ENCODE data around the gene BOD1L1.

Gene BOD1L1

GRCh38 chr4:13555325-13555724 is 72.2 kb downstream of the BOD1L1 start:
- no peak for DNase-seq

DNA sequence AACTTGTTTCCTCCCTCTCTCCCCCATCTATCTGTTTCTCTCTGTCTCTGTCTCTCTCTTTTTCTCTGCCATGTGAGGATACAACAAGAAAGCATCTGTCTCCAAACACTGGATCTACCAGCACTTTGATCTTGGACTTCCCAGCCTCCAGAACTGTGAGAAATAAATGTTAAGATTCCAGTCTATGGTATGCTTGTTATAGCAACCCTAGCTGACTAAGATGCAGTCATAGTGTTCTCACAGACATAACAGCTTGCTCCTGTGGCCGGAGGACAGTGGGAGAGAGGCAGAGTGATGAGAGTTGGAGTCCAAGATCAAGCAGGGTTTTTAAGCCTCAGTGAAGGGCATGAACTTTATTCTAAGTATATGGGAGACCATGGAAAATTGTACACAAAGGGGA is 74.4 kb downstream of the BOD1L1 start:
- no peak for DNase-seq

DNA sequence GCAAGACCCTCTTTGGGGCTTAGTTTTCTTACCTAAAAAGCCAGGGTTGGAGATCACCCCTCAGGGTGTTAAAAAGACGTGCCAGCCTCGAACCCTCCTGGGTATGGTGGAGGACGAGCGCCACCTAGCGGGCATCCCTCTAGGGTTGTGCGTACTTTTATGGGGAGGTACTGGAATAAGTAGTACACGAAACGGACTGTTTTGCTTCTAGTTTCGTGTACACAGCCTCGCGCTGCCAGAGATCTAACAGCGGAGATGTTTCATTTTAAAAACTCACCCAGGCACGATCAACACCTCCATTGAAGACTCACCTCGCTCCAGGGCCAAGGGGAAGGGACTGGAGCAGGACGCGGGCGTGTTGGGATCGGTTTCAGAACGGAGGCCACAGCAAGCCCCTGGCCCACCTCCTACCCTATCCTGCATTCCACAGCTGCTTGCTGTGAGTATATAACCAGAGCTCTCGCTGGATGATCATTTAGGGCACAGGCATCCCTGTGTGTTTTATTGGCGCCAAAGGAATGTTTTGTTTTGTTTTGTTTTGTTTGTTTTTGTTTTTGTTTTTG is 78.5 kb downstream of the BOD1L1 start:
- DNase-seq: peak; percentile 30

DNA sequence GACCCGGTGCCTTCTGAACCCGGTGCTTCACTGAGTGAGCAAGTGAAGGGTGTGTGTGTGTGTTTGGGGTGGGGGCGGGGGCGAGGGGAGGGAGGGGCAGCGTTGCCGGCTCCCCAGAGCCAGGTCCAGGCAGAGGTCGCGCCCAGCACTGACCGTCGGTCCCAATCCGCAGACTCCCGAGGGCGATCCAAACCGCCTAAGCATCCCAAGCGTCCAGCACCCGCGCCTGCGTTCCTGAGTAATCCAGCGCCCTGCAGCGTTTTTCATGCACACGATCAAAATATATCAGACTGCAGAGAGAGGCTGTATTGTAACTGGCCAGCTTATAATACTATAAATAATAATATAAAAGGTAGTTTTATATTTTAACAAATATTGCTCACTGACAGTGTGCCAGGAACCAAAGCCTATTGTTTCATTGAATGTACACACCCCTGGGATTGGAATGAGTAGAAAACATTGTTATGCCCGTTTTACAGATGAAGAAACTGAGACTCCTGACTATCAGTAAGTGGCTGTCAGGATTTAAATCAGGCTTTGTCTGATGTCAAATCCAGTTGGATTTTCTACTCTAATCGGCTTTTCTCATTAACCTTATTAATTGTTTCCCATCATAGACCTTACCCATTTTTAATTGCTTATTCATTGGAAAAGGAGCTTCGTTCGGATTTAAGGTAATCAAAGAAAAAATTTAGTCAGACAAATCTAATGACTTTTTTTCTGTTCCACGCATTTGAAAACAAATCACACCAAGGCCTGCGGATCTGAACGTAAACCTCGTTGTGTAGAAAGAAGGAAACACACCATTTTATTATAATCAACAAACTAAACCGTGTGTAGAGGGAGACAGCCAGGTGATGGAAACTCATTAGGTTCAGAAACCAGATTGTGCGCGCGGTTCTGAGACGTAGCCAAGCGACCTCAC is 79.2 kb downstream of the BOD1L1 start:
- no peak for DNase-seq

DNA sequence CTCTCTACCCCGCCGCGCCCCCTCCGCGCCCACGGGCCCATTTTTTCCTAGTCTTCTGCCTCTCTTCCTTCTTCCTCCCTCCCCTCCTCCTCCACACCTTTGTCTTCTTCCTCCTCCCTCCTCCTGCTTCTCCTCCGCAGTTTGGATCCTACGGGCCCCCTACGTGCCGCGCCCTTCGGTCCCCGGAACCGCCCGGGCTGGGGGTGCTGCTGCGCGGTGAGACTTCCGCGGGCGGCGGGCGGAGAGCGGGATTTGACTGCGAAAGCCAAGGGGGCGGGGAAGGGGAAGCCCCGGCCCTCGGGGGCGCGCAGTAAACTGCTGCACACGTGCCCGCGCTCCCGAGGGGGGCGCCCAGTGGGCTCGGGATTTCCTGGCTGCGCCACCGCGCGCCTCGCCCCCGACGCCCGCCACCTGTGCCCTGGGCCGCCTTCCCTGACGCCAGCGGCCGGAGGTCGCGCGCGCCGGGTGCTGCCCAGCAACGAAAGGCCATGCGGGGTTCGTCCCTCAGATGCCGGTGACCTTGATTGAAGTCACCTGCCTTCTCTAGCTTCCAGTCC is 80.0 kb downstream of the BOD1L1 start:
- DNase-seq: no peak

DNA sequence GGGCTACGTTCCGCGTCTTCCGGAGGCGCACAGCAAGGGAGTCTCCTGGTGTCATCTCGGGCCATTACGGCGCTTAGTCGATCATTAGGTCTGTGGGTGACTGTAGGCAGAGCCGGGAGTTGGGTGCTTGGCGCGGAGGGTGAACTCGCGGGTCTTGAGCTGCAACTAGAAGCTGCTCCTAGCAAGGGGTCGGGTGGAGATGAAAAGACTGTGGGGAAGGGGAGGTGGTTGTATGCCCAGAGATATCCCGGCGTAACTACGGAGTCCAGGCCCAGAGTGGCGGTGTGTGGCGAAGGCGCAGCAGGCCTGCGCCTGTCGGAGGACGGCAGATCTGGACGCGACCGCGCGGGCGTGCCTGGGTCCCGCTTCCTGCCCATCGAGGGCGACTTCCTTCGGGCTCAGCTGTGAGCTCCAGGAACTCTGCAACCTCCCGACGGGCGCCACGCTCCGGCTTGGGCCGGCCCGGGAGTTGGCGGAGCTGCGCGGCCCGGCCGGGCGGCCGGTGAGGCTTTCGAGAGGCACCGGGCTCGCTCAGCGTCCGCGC is 80.5 kb downstream of the BOD1L1 start:
- DNase-seq: no peak

DNA sequence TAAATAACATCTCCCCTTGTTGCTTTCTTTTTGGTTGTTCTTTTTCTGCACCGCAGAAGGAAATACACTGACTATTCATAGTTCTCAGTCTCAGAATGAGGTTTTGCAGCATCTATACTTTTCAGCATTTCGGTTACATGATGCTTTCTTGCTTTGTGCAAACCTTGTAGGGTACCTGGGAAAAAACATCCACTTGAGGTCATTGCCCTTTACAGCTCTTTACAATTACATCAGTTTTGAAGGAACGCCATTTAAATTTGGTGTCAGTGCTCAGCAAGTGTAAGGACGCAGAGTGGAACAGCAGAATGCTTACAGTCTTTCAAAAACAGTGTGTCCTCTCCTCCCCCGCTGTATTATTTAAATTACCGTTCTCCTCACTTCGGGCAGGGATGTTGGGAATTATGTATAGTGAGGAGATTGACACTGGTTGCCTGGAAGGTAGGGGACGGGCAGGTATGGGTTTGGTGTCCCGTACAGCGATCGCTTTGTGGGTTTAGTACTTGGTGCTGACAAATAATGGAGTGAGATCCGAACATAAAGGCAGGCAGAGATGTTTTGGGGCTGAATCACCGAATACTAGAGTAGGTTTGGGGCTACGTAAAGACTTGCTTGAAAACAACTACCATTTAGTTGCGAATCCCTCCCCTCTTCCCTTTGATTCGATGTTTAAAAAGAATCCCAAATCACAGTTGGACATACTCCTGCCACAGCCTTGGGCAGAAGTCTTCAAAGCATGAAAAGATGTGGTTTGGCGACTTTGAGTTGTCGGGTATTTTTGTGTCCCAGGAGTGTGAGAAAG is 81.2 kb downstream of the BOD1L1 start:
- DNase-seq: no peak

GRCh38 chr4:13545394-13545808 is 82.1 kb downstream of the BOD1L1 start:
- DNase-seq: no peak

DNA sequence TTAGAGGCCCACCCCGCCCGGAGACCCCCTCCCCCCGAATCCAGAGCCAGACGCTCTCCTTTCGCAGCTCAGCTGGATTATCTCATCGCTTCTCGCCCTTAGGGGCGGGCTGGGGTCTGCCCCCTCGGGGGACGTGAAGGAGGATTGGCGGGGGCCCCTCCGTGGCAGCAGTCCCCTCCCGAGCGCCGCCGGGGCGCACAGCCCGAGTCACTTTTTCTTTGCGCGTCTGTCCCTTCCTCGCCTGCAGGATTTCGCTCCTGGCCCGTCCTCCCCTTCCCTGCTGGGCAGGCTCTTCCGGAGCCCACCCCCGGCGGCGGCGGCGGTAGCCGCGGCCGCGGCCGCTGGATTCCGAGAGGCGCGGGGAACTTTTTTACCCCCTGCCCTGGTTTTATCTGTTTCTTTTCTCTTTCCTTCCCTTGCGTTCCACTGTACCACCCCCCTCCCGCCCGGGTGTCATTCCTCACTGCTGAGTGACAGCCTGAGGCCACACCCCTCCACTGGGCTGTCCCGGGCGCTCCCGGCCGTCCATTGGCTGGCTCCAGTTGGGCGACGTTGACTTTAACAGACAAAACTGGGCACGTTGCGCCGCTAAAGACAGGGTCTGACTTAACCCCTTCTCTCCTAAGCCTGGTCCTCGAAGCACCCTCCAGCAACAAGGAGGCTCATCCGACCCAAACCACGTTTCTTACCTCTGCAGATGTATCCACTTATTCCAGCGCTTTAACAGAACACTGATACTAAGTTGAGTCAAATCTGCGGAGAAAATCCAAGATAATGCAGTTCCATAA is 82.7 kb downstream of the BOD1L1 start:
- peak; percentile 74 for DNase-seq

- no peak for DNase-seq
These were observed 83.5 kb downstream of the BOD1L1 start, which contains the start of gene NKX3-2 for GRCh38 chr4:13543839-13544605. TSS of gene NKX3-2 (minus strand) at chr4:13544508. CDS start at chr4:13544414, 94 bp downstream.

- DNase-seq: no peak
These were observed 84.3 kb downstream of the BOD1L1 start for GRCh38 chr4:13543032-13543838.

GRCh38 chr4:13542577-13543031 is 84.9 kb downstream of the BOD1L1 start:
- no peak for DNase-seq

- no peak for DNase-seq
These were observed 85.6 kb downstream of the BOD1L1 start for GRCh38 chr4:13541720-13542576.

DNA sequence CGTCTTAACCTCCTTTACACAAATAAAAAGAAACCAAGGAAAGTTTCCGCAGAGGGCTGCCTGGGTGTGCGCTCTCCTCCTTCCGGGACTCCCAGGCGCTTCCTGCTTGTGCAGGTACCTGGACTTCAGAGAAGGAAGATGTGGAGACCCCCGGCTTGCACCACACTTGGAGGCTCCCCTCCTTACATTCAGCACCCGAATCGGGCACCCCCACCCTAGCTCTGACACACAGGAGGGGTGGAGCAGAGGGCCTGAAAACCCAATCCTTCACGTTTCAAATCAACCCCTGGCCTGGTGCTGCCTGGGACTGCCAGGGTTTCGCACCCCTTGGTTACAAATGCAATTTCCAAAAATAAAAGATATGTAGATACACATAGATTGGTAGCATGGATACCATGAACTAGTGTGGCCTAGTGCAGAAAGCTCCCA is 86.3 kb downstream of the BOD1L1 start:
- DNase-seq: no peak

DNA sequence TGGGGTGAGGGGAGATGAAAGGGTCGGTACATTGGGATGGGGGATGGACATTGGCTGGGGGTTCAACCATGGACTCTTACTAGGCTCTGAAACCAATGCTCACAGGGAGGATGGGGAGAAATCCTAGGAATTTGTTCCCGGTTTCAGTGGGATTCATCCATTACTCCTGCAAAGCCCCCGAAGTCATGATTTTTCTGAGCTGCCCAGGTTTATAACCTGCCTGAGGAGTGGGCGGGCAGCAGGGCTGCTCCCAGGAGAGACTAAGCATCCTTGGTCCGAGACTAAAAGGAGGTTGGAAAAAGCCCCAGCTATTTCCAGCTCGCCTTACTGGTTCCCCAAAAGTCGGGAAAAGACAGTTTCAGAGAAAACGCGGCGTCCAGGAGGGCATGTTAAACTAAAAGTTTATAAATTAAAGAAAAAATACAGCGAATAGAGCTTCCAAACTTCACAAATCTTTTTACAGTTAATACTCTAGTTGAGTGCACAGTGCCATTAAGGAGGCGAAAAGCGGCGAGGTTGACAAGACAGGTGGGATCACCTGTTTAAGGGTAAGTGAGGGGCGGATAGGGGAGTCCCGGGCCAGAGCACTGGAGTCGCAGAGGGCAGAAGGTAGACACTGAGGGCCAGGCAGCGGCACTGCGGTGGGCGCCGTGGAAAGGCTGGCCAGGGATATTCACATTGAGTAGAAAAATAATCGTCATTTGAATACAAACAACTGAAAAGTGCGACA is 86.9 kb downstream of the BOD1L1 start:
- DNase-seq: no peak

- DNase-seq: no peak
These were observed 87.7 kb downstream of the BOD1L1 start for GRCh38 chr4:13539619-13540445.

GRCh38 chr4:13539047-13539618 is 88.4 kb downstream of the BOD1L1 start:
- no peak for DNase-seq

Measured in GF-D8 (cell line).